HG03575 (cell line): ENCODE measurements around the gene HS3ST1.

Source experiments
- ATAC-seq: cut with Tn5 transposase; IDR thresholded peaks from one replicate; pipeline ENCODE4 v1.9.1; 2021; ENCODE audit not compliant: unreplicated experiment, insufficient number of reproducible peaks, low FRiP score; ENCODE audit errors: extremely low read depth

HS3ST1 gene

DNA sequence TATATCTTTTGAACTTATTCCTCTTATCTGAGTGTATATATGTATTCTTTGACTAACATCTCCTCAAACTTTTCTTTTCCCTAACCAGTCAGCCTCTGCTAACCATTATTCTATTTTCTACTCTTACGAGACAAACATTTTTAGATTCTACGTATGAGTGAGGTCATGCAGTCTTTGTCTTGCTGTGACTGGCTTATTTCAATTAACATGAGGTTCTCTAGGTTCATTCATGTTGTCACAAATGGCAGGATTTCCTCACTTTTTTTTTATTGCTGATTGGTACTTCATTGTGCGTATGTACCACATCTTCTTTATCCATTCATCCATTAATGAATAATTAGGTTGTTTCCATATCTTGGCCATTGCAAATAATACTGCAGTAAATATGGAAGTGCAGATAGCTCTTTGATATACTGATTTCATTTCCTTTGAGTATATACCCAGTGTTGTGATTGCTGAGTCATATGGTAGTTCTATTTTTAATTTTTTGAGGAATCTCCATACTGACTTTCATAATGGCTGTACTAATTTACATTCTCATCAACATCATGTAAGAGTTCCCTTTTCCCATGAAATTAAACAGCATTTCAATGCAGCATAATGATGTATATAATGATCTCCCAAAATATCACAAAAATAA, 80.1 kb downstream of the HS3ST1 start:
- no peak for ATAC-seq

DNA sequence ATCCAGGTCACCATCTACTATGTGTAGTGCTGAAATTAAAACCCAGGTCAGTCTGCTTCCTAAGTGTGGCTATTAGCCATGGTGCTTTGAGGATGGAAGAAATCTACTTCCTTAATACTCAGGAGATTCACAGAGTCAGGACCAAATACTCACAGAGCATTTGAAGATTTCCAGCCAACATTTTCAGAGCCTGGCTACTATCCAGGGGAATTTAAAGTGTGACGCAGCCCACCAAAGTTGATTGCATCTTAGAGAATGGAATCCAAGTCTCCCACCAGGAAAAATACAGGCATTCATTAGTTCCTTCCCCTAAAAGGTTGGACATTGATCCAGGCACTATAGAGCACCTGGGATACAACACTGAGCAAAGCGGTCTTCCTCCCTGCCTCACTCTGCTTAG, 83.8 kb downstream of the HS3ST1 start:
- no peak for ATAC-seq

DNA sequence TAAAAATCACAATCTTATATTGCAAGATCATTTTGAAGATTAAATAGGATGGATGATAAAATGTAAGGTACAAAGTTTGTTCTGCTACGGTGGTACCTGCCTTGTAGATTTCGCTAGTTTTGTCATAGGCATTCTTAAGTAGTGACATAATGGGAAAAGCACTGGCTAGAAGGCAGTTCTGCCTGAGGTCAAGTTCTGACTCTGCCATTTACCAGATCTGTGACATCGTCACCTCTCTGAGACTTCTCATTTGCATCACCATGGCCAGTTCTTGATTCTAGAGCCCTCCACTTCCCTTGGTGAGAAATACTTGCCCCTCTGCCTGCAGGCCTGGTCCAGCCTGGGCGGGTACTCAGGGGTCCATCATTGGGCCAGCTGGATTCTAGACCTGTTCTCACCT, 85.2 kb downstream of the HS3ST1 start:
- no peak for ATAC-seq
